Measurements from ENCODE around the gene RIPK1. TPM values are rescaled to one million over a fixed set of nuclear protein-coding genes. Genes with fewer than 3 reads are reported as not detected.
A peak's percentile ranks its signal among the peaks of the same experiment; 100 is the strongest.

The RIPK1 gene
- total RNA-seq, 1 experiment from 2014 or later: 14.8 TPM

- BruUV-seq (replicated peaks): no TSS peak
- no peaks in the 10 kb centered on the region for H3K79me2 ChIP-seq (ENCODE audit: low read depth)
- ChIA-PET POLR2A (ENCODE audit: unreplicated experiment) (interaction anchor here (0.6 kb wide), 1 partner anchor 72 kb away, joined by 7 read pairs; no protein-coding TSS in a partner anchor), CTCF (interaction anchor here (0.7 kb wide), 1 partner anchor 594 kb away, joined by 4 read pairs; no protein-coding TSS in a partner anchor)
- intact Hi-C loops (cut with micrococcal nuclease; ENCODE audit: unreplicated experiment): loop anchor here (2.0 kb wide), 1 partner anchor 89 kb away; no protein-coding TSS in a partner anchor
- H3K9me3 ChIP-seq (ENCODE audit: insufficient read depth, low read depth): no peaks in the 10 kb centered on the region
- no peaks in the 10 kb centered on the region for H4K20me1 ChIP-seq (ENCODE audit: insufficient read depth)
- no peak for DNase-seq
- H3K4me2 ChIP-seq: peak overlapping the region; percentile 86
- peak overlapping the region; percentile 88 for H3K27ac ChIP-seq
- peaks cover 55% of the 10 kb centered on the region for H3F3A ChIP-seq (ENCODE audit: insufficient read depth, low read depth)
- H3K27me3 ChIP-seq (ENCODE audit: insufficient read depth, low read depth): no peaks in the 10 kb centered on the region
- TF ChIP-seq CTCF (conservative IDR thresholded peaks at IDR 0.05) (no peak), EZH2 (IDR thresholded peaks at IDR 0.05; ENCODE audit: low read depth) (no peak)
- H3K4me1 ChIP-seq (replicated peaks; ENCODE audit: insufficient read depth): peaks cover 47% of the 10 kb centered on the region
- H3K36me3 ChIP-seq (ENCODE audit: low read depth): no peaks in the 10 kb centered on the region
- H3K9me2 ChIP-seq (ENCODE audit: insufficient read depth): no peaks in the 10 kb centered on the region
- peak overlapping the region; percentile 58; the same call in 1 of the 2 replicates for H3K4me3 ChIP-seq
- H2AFZ ChIP-seq: no peak overlapping the region
Observed at GRCh38 chr6:3162067-3162497, 93.8 kb downstream of the RIPK1 start.

GRCh38 chr6:3162565-3163247, 94.4 kb downstream of the RIPK1 start:
- intact Hi-C loops (cut with micrococcal nuclease; ENCODE audit: unreplicated experiment): loop anchor here (2.0 kb wide), 1 partner anchor 88 kb away; no protein-coding TSS in a partner anchor
- H3K79me2 ChIP-seq (ENCODE audit: low read depth): no peaks in the 10 kb centered on the region
- peak overlapping the region; percentile 85 for H2AFZ ChIP-seq
- H3K9me3 ChIP-seq (ENCODE audit: insufficient read depth, low read depth): no peaks in the 10 kb centered on the region
- POLR2A ChIA-PET (ENCODE audit: unreplicated experiment): interaction anchor here (0.6 to 0.7 kb wide), 3 partner anchors 42 to 646 kb away, joined by 4 to 20 read pairs (median 7); no protein-coding TSS in a partner anchor
- CTCF ChIA-PET: interaction anchor here (0.7 kb wide), 2 partner anchors 85 to 478 kb away, joined by 7 to 8 read pairs; no protein-coding TSS in a partner anchor
- peaks cover 51% of the 10 kb centered on the region for H3K4me1 ChIP-seq (replicated peaks; ENCODE audit: insufficient read depth)
- H3K4me3 ChIP-seq: peak overlapping the region; percentile 58; the same call in 1 of the 2 replicates
- H3K27me3 ChIP-seq (ENCODE audit: insufficient read depth, low read depth): no peaks in the 10 kb centered on the region
- no peaks in the 10 kb centered on the region for H3K36me3 ChIP-seq (ENCODE audit: low read depth)
- DNase-seq: peak; percentile 66 to 79
- peak overlapping the region; percentile 88 for H3K27ac ChIP-seq
- H3K9me2 ChIP-seq (ENCODE audit: insufficient read depth): no peaks in the 10 kb centered on the region
- no peaks in the 10 kb centered on the region for H4K20me1 ChIP-seq (ENCODE audit: insufficient read depth)
- no peak for TF ChIP-seq CTCF (conservative IDR thresholded peaks at IDR 0.05)
- TF ChIP-seq EZH2 (IDR thresholded peaks at IDR 0.05; ENCODE audit: low read depth): no peak
- H3K4me2 ChIP-seq: peak overlapping the region; percentile 86
- H3F3A ChIP-seq (ENCODE audit: insufficient read depth, low read depth): peaks cover 55% of the 10 kb centered on the region
- no TSS peak for BruUV-seq (replicated peaks)

GRCh38 chr6:3163248-3163594, 94.9 kb downstream of the RIPK1 start:
- ChIA-PET CTCF (interaction anchor here (0.7 kb wide), 2 partner anchors 84 to 478 kb away, joined by 7 to 8 read pairs; no protein-coding TSS in a partner anchor), POLR2A (ENCODE audit: unreplicated experiment) (interaction anchor here (0.6 to 0.7 kb wide), 2 partner anchors 43 to 646 kb away, joined by 4 to 20 read pairs; no protein-coding TSS in a partner anchor)
- Histone ChIP-seq H3F3A (ENCODE audit: insufficient read depth, low read depth) (peaks cover 55% of the 10 kb centered on the region), H3K79me2 (ENCODE audit: low read depth) (no peaks in the 10 kb centered on the region), H3K9me2 (ENCODE audit: insufficient read depth) (no peaks in the 10 kb centered on the region), H4K20me1 (ENCODE audit: insufficient read depth) (no peaks in the 10 kb centered on the region), H3K4me3 (peak overlapping the region; percentile 58), H3K36me3 (ENCODE audit: low read depth) (no peaks in the 10 kb centered on the region), H3K9me3 (ENCODE audit: insufficient read depth, low read depth) (no peaks in the 10 kb centered on the region), H3K4me2 (peak overlapping the region; percentile 86), H3K27me3 (ENCODE audit: insufficient read depth, low read depth) (no peaks in the 10 kb centered on the region), H3K4me1 (replicated peaks; ENCODE audit: insufficient read depth) (peaks cover 51% of the 10 kb centered on the region), H2AFZ (no peak overlapping the region), H3K27ac (peak overlapping the region; percentile 39; the same call in 1 of the 2 replicates)
- TF ChIP-seq EZH2 (IDR thresholded peaks at IDR 0.05; ENCODE audit: low read depth): no peak
- TF ChIP-seq CTCF (conservative IDR thresholded peaks at IDR 0.05): no peak
- intact Hi-C loops (cut with micrococcal nuclease; ENCODE audit: unreplicated experiment): loop anchor here (2.0 kb wide), 1 partner anchor 88 kb away; no protein-coding TSS in a partner anchor
- DNase-seq: no peak
- no TSS peak for BruUV-seq (replicated peaks)

Data from PC-9 (cell line).